HUES6 (cell line): ENCODE data around the gene ABLIM3.

Source experiments
- H3K27ac ChIP-seq: 2 replicates; pipeline ENCODE4 v1.7.0; 2013; ENCODE audit warnings: low read depth, mild to moderate bottlenecking, low read length, inconsistent platforms
- H3K27me3 ChIP-seq: 2 replicates; pipeline ENCODE4 v1.6.1; 2013; ENCODE audit warnings: low read length; ENCODE audit not compliant: control insufficient read depth, insufficient read depth
- H3K36me3 ChIP-seq: 2 replicates; pipeline ENCODE4 v1.6.1; 2013; ENCODE audit warnings: low read length; ENCODE audit not compliant: control insufficient read depth, insufficient read depth
- H3K4me1 ChIP-seq: 2 replicates; pipeline ENCODE4 v1.6.1; 2013; ENCODE audit warnings: low read length; ENCODE audit not compliant: control insufficient read depth, insufficient read depth
- H3K4me3 ChIP-seq: 2 replicates; pipeline ENCODE4 v1.5.1; 2013; ENCODE audit warnings: low read depth, low read length
- H3K9ac ChIP-seq: one replicate; pipeline ENCODE4 v1.6.1; 2013; ENCODE audit warnings: mild to moderate bottlenecking, low read length
- H3K9me3 ChIP-seq: 2 replicates; pipeline ENCODE4 v1.6.1; 2013; ENCODE audit warnings: low read depth, low read length; ENCODE audit not compliant: control insufficient read depth, insufficient read depth

ABLIM3 gene

GRCh38 chr5:149210225-149210624, 68.9 kb downstream of the ABLIM3 start:
- no peak overlapping the region for H3K9ac ChIP-seq
- H3K36me3 ChIP-seq = no peaks in the 10 kb centered on the region
- H3K9me3 ChIP-seq = no peaks in the 10 kb centered on the region
- no peaks in the 10 kb centered on the region for H3K4me1 ChIP-seq
- no peaks in the 10 kb centered on the region for H3K27me3 ChIP-seq
- H3K27ac ChIP-seq = no peak overlapping the region
- H3K4me3 ChIP-seq = no peak overlapping the region

- Histone ChIP-seq H3K4me1 (no peaks in the 10 kb centered on the region), H3K27ac (no peak overlapping the region), H3K36me3 (no peaks in the 10 kb centered on the region), H3K9me3 (no peaks in the 10 kb centered on the region), H3K9ac (no peak overlapping the region), H3K4me3 (no peak overlapping the region), H3K27me3 (no peaks in the 10 kb centered on the region)
Measured at GRCh38 chr5:149210968-149211490, 69.7 kb downstream of the ABLIM3 start.

GRCh38 chr5:149211566-149211965, 70.3 kb downstream of the ABLIM3 start:
- no peak overlapping the region for H3K4me3 ChIP-seq
- no peaks in the 10 kb centered on the region for H3K27me3 ChIP-seq
- H3K36me3 ChIP-seq = no peaks in the 10 kb centered on the region
- no peak overlapping the region for H3K9ac ChIP-seq
- no peaks in the 10 kb centered on the region for H3K9me3 ChIP-seq
- no peaks in the 10 kb centered on the region for H3K4me1 ChIP-seq
- no peak overlapping the region for H3K27ac ChIP-seq

- peaks cover 5% of the 10 kb centered on the region; the same call in 1 of the 2 replicates for H3K27me3 ChIP-seq
- H3K36me3 ChIP-seq = no peaks in the 10 kb centered on the region
- H3K27ac ChIP-seq = no peak overlapping the region
- H3K9me3 ChIP-seq = no peaks in the 10 kb centered on the region
- H3K4me3 ChIP-seq = no peak overlapping the region
- no peak overlapping the region for H3K9ac ChIP-seq
- H3K4me1 ChIP-seq = no peaks in the 10 kb centered on the region
Measured at GRCh38 chr5:149212198-149212951, 71.1 kb downstream of the ABLIM3 start.

GRCh38 chr5:149213264-149213880, 72.1 kb downstream of the ABLIM3 start:
- no peaks in the 10 kb centered on the region for H3K9me3 ChIP-seq
- H3K4me3 ChIP-seq = no peak overlapping the region
- peaks cover 5% of the 10 kb centered on the region; the same call in 1 of the 2 replicates for H3K27me3 ChIP-seq
- no peaks in the 10 kb centered on the region for H3K4me1 ChIP-seq
- H3K9ac ChIP-seq = no peak overlapping the region
- H3K36me3 ChIP-seq = no peaks in the 10 kb centered on the region
- H3K27ac ChIP-seq = no peak overlapping the region

- Histone ChIP-seq H3K9me3 (no peaks in the 10 kb centered on the region), H3K36me3 (no peaks in the 10 kb centered on the region), H3K27me3 (peaks cover 5% of the 10 kb centered on the region; the same call in 1 of the 2 replicates), H3K4me3 (no peak overlapping the region), H3K4me1 (no peaks in the 10 kb centered on the region), H3K9ac (no peak overlapping the region), H3K27ac (no peak overlapping the region)
Measured at GRCh38 chr5:149215478-149216090, 74.3 kb downstream of the ABLIM3 start.

- Histone ChIP-seq H3K36me3 (no peaks in the 10 kb centered on the region), H3K4me3 (no peak overlapping the region), H3K9ac (no peak overlapping the region), H3K27ac (no peak overlapping the region), H3K4me1 (no peaks in the 10 kb centered on the region), H3K9me3 (no peaks in the 10 kb centered on the region), H3K27me3 (peaks cover 5% of the 10 kb centered on the region; the same call in 1 of the 2 replicates)
Measured at GRCh38 chr5:149216496-149216895, 75.2 kb downstream of the ABLIM3 start.

GRCh38 chr5:149217096-149217802, 76.0 kb downstream of the ABLIM3 start:
- no peak overlapping the region for H3K27ac ChIP-seq
- H3K9me3 ChIP-seq = no peaks in the 10 kb centered on the region
- no peak overlapping the region for H3K9ac ChIP-seq
- peaks cover 5% of the 10 kb centered on the region; the same call in 1 of the 2 replicates for H3K27me3 ChIP-seq
- H3K4me1 ChIP-seq = no peaks in the 10 kb centered on the region
- H3K36me3 ChIP-seq = no peaks in the 10 kb centered on the region
- no peak overlapping the region for H3K4me3 ChIP-seq

- Histone ChIP-seq H3K4me3 (no peak overlapping the region), H3K4me1 (no peaks in the 10 kb centered on the region), H3K27ac (no peak overlapping the region), H3K9ac (no peak overlapping the region), H3K9me3 (no peaks in the 10 kb centered on the region), H3K27me3 (peaks cover 5% of the 10 kb centered on the region; the same call in 1 of the 2 replicates), H3K36me3 (no peaks in the 10 kb centered on the region)
Measured at GRCh38 chr5:149217803-149218155, 76.5 kb downstream of the ABLIM3 start.

GRCh38 chr5:149219584-149219983, 78.3 kb downstream of the ABLIM3 start:
- Histone ChIP-seq H3K27ac (no peak overlapping the region), H3K27me3 (peaks cover 5% of the 10 kb centered on the region; the same call in 1 of the 2 replicates), H3K4me3 (no peak overlapping the region), H3K36me3 (no peaks in the 10 kb centered on the region), H3K4me1 (no peaks in the 10 kb centered on the region), H3K9me3 (no peaks in the 10 kb centered on the region), H3K9ac (no peak overlapping the region)
